Activated naive CD4-positive, alpha-beta T cell (primary cell): ENCODE data around the gene ERCC8.
"Not testable (repeated sequence)": the region's sequence is repeated elsewhere in the genome, so short reads cannot be mapped to it uniquely, and the experiment has no call there.

Experiments
- DNase-seq, 4 experiments: peaks; one replicate each; lab custom pipeline; 2025; lab: John Stamatoyannopoulos, UW

The ERCC8 gene

GRCh38 chr5:60944904-60945812, at the start of gene ERCC8, which contains the start of gene NDUFAF2:
ERCC8 (minus strand) TSS chr5:60945070; CDS start chr5:60945008, 62 bp downstream.
NDUFAF2 (plus strand) TSS chr5:60945205; CDS start chr5:60945256, 51 bp downstream.
- peak; percentile 52 to 77 (median 66) for DNase-seq

GRCh38 chr5:60993875-60994571, 49.2 kb upstream of the ERCC8 start:
- no peak for DNase-seq

GRCh38 chr5:60993425-60993824, 48.6 kb upstream of the ERCC8 start:
- DNase-seq: no peak

GRCh38 chr5:60992871-60993270, 48.0 kb upstream of the ERCC8 start:
- DNase-seq: no peak

GRCh38 chr5:60989790-60990189, 44.9 kb upstream of the ERCC8 start:
- DNase-seq: no peak

- not testable (repeated sequence) for DNase-seq
Observed at GRCh38 chr5:60982127-60982526, 37.3 kb upstream of the ERCC8 start.

- DNase-seq: no peak
Observed at GRCh38 chr5:60980511-60980910, 35.6 kb upstream of the ERCC8 start.

- DNase-seq: no peak
Observed at GRCh38 chr5:60978968-60979367, 34.1 kb upstream of the ERCC8 start.

- DNase-seq: no peak
Observed at GRCh38 chr5:60977956-60978737, 33.3 kb upstream of the ERCC8 start.

GRCh38 chr5:60972231-60972630, 27.4 kb upstream of the ERCC8 start:
- DNase-seq: peak in 1 of 4 experiments; percentile 1

GRCh38 chr5:60961685-60962084, 16.8 kb upstream of the ERCC8 start:
- no peak for DNase-seq

GRCh38 chr5:60960591-60960990, 15.7 kb upstream of the ERCC8 start:
- DNase-seq: no peak

- no peak for DNase-seq
Observed at GRCh38 chr5:60959156-60959555, 14.3 kb upstream of the ERCC8 start.

GRCh38 chr5:60958712-60959111, 13.8 kb upstream of the ERCC8 start:
- DNase-seq: no peak

- DNase-seq: no peak
Observed at GRCh38 chr5:60958088-60958487, 13.2 kb upstream of the ERCC8 start.

GRCh38 chr5:60955239-60955638, 10.4 kb upstream of the ERCC8 start:
- no peak for DNase-seq

GRCh38 chr5:60948738-60949137, 3.9 kb upstream of the ERCC8 start:
- no peak for DNase-seq

GRCh38 chr5:60945813-60946187, 930 bp upstream of the ERCC8 start:
- DNase-seq: no peak

- no peak for DNase-seq
Observed at GRCh38 chr5:60943624-60944023, 1.2 kb downstream of the ERCC8 start.

GRCh38 chr5:60929024-60929423, 15.8 kb downstream of the ERCC8 start:
- DNase-seq: no peak

- no peak for DNase-seq
Observed at GRCh38 chr5:60927450-60927849, 17.4 kb downstream of the ERCC8 start.

GRCh38 chr5:60918466-60918865, 26.4 kb downstream of the ERCC8 start:
- no peak for DNase-seq
